B cell (primary cell): ENCODE data around the gene GALNT10.

ENCODE experiments used
- CTCF ChIP-seq: fragments of 200-600 bp; IDR thresholded peaks from one replicate; pipeline ENCODE4 v1.8.0; 2022; ENCODE audit warnings: antibody characterized with exemption, mild to moderate bottlenecking
- EZH2 ChIP-seq: IDR thresholded peaks from 2 replicates; pipeline ENCODE4 v1.6.1; 2012; ENCODE audit warnings: borderline replicate concordance, low read depth, mild to moderate bottlenecking, moderate library complexity, low read length; ENCODE audit not compliant: insufficient read depth, poor library complexity, severe bottlenecking

- TF ChIP-seq CTCF, result no peak
- TF ChIP-seq EZH2, result no peak
Observed at GRCh38 chr5:154244476-154244875, 53.9 kb downstream of the GALNT10 start.
